ENCODE results near the gene TECRL. TPM values are rescaled to one million over a fixed set of nuclear protein-coding genes. Genes with fewer than 3 reads are reported as not detected.

TECRL gene
- total RNA-seq, 4 donors from 2014 or later = not detected

- 92 to 100% methylated on average over 1 of the region's 1 CpG for WGBS, 2 donors
- Histone ChIP-seq H3K27ac (no peak overlapping the region), H3K36me3 (no peaks in the 10 kb centered on the region), H3K4me3 (replicated peaks in 1 of 3) (no peak overlapping the region), H3K27me3 (no peaks in the 10 kb centered on the region), H3K4me1 (no peaks in the 10 kb centered on the region), H3K9me3 (no peaks in the 10 kb centered on the region)
- intact Hi-C loops (cut with DNase I) = no loop called here
- DNase-seq = no peak
- TF ChIP-seq CTCF (IDR thresholded peaks at IDR 0.05) (no peak), POLR2A (IDR thresholded peaks at IDR 0.05) (no peak)
Measured at GRCh38 chr4:64385220-64385619, 24.0 kb downstream of the TECRL start.

- H3K9me3 ChIP-seq = no peaks in the 10 kb centered on the region
- intact Hi-C loops (cut with DNase I) = no loop called here
- 100% methylated on average over 1 of the region's 1 CpG; no CpG with 5 or more reads in 1 of the 2 donors for WGBS, 2 donors
- no peak for TF ChIP-seq POLR2A (IDR thresholded peaks at IDR 0.05)
- TF ChIP-seq CTCF (IDR thresholded peaks at IDR 0.05) = no peak
- no peak overlapping the region for H3K4me3 ChIP-seq (replicated peaks in 1 of 3)
- H3K4me1 ChIP-seq = no peaks in the 10 kb centered on the region
- H3K27ac ChIP-seq = no peak overlapping the region
- no peaks in the 10 kb centered on the region for H3K36me3 ChIP-seq
- H3K27me3 ChIP-seq = no peaks in the 10 kb centered on the region
- DNase-seq = no peak
Measured at GRCh38 chr4:64384237-64385203, 24.7 kb downstream of the TECRL start.

GRCh38 chr4:64368741-64369140 is 40.5 kb downstream of the TECRL start:
- no peaks in the 10 kb centered on the region for H3K36me3 ChIP-seq
- intact Hi-C loops (cut with DNase I) = no loop called here
- no peaks in the 10 kb centered on the region for H3K9me3 ChIP-seq
- H3K4me1 ChIP-seq = no peaks in the 10 kb centered on the region
- no peaks in the 10 kb centered on the region for H3K27me3 ChIP-seq
- no peak overlapping the region for H3K27ac ChIP-seq
- WGBS, 2 donors = 59 to 75% methylated on average over 1 of the region's 1 CpG
- TF ChIP-seq POLR2A (IDR thresholded peaks at IDR 0.05) (no peak), CTCF (IDR thresholded peaks at IDR 0.05) (no peak)
- H3K4me3 ChIP-seq (replicated peaks in 1 of 3) = no peak overlapping the region
- DNase-seq = no peak

GRCh38 chr4:64361399-64361740 is 47.9 kb downstream of the TECRL start:
- no peak overlapping the region for H3K4me3 ChIP-seq (replicated peaks in 1 of 3)
- no peaks in the 10 kb centered on the region for H3K36me3 ChIP-seq
- intact Hi-C loops (cut with DNase I) = no loop called here
- H3K9me3 ChIP-seq = no peaks in the 10 kb centered on the region
- no peaks in the 10 kb centered on the region for H3K4me1 ChIP-seq
- no peak for TF ChIP-seq POLR2A (IDR thresholded peaks at IDR 0.05)
- TF ChIP-seq CTCF (IDR thresholded peaks at IDR 0.05) = no peak
- no peak overlapping the region for H3K27ac ChIP-seq
- DNase-seq = no peak
- H3K27me3 ChIP-seq = no peaks in the 10 kb centered on the region

- Histone ChIP-seq H3K4me1 (no peaks in the 10 kb centered on the region), H3K27ac (no peak overlapping the region), H3K9me3 (no peaks in the 10 kb centered on the region), H3K27me3 (no peaks in the 10 kb centered on the region), H3K4me3 (replicated peaks in 1 of 3) (no peak overlapping the region), H3K36me3 (no peaks in the 10 kb centered on the region)
- intact Hi-C loops (cut with DNase I) = no loop called here
- no peak for DNase-seq
- no peak for TF ChIP-seq POLR2A (IDR thresholded peaks at IDR 0.05)
- no peak for TF ChIP-seq CTCF (IDR thresholded peaks at IDR 0.05)
- 92 to 95% methylated on average over 7 to 8 of the region's 8 CpGs for WGBS, 2 donors
Measured at GRCh38 chr4:64360664-64361398, 48.4 kb downstream of the TECRL start.
